Hematopoietic multipotent progenitor cell (in vitro differentiated cells): ENCODE measurements around the gene CCDC18. TPM values are rescaled to one million over a fixed set of nuclear protein-coding genes. Genes with fewer than 3 reads are reported as not detected.
"Not testable (repeated sequence)": the region's sequence is repeated elsewhere in the genome, so short reads cannot be mapped to it uniquely, and the experiment has no call there.

Experiments
- DNase-seq, 3 donors: peaks; one replicate each; pipeline ENCODE4 v3.0.0-alpha.2; 2011 to 2015; ENCODE audit warnings: low read depth in 2 of 3, low spot score in 2 of 3
- total RNA-seq: library from RNA; depleted of rRNA; stranded (reverse); fragments of >200 nt; gene quantifications from one replicate; pipeline ENCODE4 v1.2.3, GENCODE V29; 2012

The CCDC18 gene
- total RNA-seq, 1 donor: 4.0 TPM

DNA sequence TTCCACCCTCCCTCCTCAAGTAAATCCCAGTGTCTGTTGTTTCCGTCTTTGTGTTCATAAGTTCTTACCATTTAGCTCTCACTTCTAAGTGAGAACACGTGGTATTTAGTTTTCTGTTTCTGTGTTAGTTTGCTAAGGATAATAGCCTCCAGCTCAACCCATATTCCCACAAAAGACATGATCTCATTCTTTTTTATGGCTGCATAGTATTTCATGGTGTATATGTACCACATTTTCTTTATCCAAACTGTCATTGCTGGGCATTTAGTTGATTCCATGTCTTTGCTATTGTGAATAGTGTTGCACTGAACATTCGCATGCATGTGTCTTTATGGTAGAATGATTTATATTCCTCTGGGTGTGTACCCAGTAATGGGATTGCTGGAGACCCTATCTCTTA is 5.9 kb upstream of the CCDC18 start:
- DNase-seq: not testable (repeated sequence)

DNA sequence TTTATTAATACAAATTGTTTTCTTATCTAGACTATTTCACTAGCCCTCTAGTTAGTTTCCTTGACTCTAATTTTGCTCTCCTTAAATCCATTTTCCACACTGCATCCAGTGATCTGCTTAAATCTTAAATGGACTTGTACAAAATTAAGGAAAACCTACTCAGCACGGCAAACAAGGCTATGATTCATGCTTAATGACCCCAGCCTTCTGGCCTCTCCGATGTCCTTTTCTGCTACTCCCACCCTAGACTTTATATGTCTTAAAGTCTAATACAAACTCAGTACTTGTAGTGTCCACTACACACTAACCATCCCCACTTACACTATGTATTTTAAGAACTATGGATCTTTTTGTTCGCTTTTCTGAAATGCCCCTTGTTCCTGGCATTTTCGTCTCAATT is 2.5 kb upstream of the CCDC18 start:
- no peak for DNase-seq

DNA sequence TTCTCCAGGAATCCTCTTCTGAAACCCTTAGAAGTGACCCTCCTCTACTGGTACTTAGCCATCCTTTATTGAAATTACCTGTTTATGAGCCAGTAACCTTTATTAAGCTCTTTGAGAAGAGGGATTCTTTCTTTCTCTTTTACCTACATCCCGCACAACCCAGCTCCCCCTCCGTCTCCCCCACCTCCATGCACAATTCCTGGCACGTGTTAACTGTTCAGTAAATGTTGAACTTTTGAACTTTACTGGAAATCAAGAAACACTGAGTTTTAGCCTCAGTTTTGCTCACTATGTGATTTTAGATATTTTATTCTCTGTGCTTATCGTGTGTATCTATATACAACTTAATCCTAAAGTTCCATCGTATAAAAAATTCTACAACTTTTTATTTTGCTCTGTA is 2.1 kb upstream of the CCDC18 start:
- no peak for DNase-seq

DNA sequence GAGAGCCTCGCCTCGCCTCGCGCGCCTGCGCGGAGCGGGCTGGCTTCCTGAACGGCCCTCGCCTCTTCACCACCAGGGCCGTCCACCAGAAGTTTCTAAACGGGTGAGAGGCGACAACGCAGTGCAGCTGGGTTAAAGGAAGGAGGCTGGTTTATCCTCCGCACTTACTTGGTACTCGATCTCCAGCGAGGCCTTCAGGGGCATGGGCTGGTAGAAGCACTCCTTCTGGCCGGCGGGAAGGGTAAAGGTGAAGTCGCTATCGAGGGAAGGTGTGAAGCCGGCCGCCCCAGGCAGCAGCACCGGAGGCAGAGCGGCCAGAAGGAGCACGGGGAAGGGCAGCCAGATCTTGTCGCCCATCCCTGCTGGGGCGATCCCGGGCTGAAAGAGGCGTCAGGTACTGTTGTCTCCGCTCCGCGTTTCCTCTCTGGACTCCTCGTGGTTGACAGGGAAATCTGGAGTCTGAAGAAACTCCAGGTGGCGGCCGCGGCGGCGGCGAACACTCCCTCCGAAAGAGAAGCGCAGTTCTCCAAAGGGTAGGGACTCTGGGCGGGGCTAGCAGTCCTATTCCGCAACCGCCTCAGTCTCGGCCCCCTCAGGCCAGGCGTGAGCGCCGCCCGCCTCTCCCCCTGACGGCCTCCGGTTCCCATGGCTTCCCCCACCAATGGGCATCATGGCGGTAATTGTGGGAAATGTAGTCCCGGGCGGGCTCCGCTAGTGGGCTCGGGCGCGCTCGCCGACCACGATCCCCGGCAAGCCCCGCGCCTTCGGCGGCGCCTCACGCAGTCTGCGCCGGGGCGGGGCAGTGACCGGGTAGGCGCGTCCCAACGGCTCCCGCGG is 420 bp upstream of the CCDC18 start, which contains the start of gene TMED5:
Gene TMED5, minus strand, starts transcription at position 528 of the 837 bp plus-strand sequence. Its CDS starts 171 bp downstream, at position 357.
- DNase-seq: peak; percentile 89 to 99 (median 98)

DNA sequence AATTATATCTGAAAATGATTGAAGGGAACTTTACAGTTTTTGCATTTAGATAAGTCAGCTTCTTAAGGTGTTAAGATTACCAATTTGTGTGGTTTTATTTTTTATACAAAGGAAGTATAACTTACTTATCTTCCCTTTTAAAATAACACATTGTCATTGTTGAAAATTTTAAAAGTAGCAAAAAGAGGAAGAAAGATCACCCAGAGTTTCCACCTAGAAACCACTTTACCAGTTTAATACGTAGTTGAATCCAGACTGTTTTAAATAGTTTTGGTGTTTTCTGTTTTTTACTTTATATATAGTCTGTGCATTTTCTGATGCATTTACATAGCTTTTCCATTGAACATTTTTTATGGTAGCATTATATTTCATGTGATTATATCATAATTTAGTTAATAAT is 6.1 kb downstream of the CCDC18 start:
- DNase-seq: peak in 2 of 3 donors; percentile 58 to 90

DNA sequence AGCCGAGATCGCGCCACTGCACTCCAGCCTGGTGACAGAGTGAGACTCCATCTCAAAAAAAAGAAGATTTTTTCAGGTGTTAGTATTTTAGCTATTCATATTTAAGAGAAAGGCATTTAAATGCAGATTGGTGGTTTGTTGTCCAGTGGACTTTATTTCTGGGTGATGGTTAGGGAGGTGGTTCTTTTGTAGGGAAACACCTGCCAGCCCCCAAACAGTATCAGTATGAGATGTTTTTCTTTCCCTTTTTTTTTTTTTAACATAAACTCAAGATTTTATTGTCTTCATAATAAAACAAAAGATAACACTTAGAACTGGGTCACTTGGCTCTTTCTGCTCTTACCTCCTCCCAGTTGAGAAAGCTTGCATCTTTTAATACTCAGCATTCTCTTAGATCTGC is 9.9 kb downstream of the CCDC18 start:
- DNase-seq: no peak

DNA sequence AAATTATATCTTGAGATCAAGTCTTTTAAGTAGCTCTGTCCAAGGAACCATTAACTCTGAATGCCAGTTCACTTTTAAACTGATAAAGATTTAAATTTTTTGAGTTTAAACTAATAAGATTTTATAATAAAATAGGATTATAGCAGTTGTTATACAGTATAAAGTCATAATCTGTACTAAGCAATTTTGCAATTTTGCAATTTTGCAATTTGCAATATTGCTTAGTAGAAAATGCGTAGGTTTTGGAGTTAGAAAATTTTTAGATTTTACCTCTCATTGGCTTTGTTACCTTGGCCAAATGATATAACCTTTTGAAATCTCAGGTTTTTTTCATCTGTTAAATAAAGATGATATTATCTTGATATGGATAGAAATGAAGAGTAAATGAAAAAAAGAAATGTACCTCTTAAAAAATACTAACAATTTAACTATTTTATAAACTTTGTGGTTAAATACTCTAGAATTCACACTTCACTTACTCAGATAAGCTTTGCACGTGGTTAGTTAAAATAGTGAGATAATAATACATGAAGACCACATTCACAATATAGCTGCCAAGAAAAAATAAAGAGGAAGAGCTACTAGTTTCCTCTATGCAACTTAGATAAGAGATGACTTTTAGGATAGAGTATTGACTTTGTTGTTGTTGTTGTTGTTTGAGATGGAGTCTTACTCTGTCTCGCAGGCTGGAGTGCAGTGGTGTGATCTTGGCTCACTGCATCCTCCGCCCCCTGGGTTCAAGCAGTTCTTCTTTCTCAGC is 13.9 kb downstream of the CCDC18 start:
- DNase-seq: no peak

DNA sequence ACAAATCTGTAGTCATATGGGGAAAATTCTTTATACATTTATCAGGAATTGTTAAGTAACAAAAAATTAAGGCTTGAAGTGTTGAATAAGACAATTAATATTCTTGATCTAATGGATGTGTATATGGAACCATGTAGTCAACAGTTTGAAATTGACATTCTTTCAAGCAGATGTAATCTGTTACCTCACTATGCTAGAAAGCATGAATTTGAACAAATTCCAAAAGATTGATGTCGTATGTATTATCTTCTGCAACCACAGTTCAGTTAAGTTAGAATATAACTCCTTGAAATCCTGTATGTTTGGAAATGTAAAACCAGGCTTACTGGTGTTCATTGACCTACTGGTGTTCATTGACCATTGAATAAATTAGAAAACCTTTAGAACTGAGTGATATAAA is 16.1 kb downstream of the CCDC18 start:
- no peak for DNase-seq

DNA sequence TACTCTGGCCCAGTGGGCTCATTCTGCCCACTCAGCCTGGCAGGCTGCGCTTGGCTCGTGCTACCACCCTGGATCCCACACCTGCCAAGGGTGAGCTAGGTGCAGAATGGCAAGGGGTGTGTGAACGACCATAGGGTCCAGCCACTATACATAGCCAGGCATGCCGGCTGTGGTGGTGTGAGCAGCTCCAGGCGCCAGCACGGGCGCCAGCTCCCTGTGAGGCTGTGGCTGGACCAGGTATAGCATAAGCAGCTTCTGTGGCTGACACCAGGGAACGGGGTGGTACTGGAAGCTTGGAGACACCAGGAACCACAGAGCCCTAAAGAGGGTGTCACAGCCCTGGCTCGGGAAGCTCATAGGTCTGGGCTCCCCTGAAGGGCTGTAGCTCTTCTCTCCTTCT is 18.6 kb downstream of the CCDC18 start:
- no peak for DNase-seq

DNA sequence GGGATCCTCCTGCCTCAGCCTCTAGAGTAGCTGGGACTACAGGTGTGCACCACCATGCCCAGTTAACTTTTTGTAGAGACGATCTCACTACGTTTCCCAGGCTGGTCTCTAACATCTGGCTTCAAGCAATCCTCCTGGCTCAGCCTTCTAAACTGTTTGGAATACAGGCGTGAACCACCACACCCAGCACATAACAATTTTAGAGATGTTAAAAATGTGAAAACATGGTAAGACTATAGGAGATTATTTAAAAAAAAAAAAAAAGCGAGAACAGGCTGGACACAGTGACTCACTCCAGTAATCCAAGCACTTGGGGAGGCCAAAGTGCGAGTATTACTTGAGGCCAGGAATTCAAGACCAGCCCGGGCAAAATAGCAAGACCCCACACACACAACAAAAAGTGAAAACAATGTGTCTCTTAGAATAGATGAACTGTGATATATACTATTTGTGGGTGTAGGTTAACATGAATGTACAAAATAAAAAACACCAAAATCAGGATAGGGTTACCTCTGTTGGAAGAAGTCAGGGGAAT is 19.6 kb downstream of the CCDC18 start:
- no peak for DNase-seq

DNA sequence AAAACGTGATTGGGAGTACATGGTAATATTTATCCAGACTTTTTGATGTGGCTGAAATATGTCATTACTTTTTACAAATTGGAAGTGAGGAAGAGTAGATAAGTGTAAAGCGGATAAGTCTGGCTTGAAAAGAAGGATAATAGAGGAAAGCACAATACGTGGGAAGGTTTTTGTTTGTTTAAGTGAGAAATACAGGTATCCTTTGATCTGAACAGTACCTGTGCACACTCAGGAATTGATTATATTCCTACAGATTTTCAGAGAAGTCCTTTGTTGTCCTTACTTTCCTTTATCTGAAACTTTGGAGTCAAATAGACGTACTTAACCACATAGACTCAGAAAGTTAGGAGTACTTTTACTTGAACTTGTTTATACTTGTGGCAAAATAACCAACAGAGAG is 20.2 kb downstream of the CCDC18 start:
- DNase-seq: no peak

DNA sequence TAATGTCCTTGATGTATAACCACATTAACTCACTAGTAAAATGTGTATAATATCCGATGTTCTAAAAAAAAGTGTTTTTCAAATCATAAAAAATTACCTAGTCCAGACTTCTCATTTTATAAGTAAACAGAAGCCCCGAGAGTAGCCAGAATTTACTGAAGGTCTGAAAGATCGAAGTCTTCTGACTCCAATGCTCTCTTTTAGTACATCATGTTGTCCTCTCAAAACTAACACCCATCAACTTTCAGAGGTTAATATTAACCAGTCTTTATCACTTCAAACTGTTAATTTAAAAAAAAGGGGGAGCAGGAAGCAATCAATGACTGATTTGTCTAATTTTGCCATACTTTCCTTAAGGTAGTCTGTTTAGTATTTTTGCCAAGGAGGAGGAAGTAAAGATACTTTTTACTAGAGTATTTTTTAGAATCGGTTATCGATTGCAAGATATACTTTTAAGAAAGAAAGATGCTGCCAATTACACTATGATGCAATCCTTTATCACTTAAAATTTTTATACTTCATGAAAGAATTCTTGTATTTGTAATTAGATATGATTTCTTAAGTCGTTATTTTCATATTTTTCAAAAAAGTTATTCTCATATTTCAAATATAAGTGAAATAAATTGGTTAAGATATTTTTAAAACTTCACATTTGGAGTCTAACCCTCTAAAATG is 25.5 kb downstream of the CCDC18 start:
- no peak for DNase-seq

DNA sequence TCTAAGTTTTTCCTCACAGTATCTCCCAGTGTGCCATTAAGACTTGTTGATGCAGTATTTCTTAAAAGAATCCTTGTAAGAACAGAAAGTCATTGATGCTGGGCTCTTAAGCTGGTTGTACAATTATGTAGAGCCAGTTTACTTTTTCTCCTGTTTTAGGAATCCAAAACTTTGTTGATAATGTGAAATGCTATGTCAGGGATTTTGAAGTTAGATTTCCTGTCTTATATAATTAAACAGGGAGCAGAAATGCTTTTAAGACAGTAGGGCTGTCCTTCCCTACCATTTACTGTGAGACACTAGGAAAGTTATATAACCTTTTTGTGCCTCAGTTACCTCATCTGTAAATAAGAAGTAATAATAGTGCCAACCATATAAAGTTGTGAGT is 26.0 kb downstream of the CCDC18 start:
- no peak for DNase-seq

DNA sequence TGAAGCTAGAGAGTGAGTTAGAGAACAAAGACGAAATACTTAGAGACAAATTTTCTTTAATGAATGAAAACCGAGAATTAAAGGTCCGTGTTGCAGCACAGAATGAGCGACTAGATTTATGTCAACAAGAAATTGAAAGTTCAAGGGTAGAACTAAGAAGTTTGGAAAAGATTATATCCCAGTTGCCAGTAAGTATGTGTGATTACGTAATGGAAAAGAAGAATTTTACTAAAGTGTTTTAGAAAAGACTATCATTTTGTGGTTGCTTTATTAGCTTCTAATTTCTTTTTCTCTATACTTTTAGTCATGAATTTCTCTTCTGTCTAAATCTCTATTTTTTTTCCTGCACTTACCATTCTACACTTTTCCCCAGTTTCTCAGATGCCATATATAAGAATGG is 26.7 kb downstream of the CCDC18 start:
- no peak for DNase-seq

DNA sequence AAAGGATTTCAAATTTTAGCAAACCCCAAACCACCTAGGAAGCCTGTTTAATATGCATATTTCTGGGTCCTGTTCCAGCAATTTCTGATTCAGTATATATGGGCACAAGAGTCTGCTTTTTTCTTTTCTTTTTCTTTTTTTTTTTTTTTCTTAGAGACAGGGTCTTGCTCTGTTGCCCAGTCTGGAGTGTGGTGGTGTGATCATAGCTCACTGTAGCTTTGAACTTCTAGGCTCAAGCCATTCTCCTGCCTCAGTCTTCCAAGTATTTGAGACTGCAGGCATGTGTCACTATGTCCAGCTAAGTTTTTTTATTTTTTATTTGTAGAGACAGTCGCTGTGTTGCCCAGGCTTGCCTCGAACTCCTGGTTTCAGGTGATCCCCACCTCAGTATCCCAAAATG is 34.8 kb downstream of the CCDC18 start:
- no peak for DNase-seq

DNA sequence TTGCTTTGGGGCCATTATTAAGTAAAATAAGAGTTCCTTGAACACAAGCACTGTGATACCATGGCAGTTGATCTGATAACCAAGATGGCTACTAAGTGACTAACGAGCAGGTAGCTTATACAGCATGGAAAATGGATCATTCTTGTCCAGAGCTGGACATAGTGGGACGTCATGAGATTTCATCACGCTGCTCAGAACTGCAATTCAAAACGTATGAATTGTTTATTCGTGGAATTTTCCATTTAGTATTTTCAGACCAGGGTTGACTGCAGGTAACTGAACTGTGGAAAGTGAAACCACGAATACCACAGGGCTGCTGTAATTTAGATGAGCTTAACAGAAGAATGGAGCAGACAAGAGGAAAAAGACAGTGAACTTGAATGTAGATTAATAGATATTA is 38.9 kb downstream of the CCDC18 start:
- DNase-seq: peak in 2 of 3 donors; percentile 4 to 14

DNA sequence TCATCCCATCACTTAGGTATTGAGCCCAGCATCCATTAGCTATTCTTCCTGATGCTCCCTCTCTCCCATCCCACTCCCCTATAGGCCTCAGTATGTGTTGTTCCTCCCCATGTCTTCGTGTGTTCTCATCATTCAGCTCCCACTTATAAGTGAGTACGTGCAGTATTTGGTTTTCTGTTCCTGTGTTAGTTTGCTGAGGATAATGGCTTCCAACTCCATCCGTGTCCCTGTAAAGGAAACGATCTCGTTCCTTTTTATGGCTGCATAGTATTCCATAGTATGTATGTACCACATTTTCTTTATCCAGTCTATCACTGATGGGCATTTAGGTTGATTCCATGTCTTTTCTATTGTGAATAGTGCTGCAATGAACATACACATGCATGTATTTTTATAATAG is 40.2 kb downstream of the CCDC18 start:
- not testable (repeated sequence) for DNase-seq

DNA sequence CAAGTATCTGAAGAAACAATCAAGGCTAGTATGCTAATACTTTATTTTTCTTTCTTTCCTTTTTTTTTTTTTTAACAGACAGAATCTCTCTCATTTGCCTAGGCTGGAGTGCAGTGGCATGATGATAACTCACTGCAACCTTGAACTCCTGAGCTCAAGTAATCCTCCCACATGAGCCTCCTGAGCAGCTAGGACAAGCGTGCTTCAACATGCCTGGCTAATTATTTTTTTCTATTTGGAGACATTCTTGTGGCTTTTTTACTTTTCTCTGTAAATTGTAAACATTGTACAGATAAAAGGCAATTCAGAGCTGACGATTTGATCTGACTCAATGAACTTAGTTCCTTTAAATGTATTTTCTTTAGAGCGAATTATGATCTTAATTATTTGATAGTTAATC is 41.4 kb downstream of the CCDC18 start:
- DNase-seq: no peak

DNA sequence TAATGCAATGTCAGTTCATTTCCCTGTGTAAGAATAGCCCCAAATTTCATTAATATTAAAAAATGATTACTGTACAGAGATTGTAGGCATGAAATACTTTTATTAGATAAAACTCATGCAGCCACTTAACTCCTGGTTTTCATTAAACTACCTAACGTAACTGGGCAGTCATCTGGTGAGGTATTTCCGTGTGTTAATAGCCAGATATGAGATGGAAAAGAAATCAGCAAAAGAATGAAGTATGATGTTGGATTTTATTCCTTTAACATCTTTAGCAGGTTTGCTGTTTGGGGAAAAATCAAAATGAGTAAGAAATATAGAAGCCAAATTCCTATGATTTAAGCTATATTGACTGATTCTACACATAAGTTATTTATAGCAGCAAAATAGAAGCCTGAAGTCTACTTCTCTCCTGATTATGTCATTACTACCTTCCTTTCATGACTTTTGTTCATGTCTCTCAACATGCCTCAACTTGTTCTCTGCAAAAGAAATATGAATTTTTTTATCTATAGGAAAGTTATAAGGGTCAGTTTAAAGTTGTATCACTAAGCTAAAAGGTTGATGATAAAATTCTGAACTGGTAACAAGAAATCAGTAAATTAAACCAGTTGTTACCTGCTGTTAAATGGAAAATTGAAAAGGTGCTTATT is 42.6 kb downstream of the CCDC18 start:
- no peak for DNase-seq

DNA sequence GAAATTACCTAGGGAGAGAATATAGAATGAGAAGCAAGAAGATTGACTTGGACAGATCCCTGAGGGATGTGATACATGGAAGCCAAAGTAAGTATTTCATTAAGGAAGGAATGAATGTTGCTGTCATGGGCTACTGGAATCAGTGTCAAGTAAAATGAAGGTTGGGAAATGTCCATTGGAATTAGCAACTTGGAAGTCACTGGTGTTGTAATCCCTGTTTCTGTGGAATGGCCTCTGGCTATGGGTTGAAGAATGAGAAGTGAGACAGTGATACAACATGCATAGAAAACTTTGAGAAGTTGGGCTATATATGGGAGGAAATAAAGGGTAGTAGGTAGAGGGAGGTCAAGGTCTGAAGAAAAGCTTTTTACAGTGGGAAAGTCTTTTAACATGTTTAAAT is 54.7 kb downstream of the CCDC18 start:
- no peak for DNase-seq

DNA sequence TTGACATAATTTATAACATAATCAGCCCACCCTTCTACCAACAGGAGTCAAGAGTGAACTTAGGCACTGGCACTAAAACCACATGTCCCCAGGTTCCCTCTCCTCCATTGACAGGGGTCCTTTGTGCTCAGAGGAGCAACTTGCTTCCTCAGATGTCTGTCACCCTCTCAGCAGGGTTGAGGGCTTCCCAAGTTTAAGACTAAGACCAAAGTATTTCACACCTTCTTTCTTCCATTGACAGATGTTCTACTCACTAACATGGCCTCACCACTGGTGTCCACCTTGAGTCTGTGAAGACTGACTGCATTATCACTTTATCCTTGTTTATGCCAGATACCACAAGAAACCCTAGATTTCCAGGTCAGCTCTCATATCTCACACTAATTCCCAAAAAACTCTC is 56.5 kb downstream of the CCDC18 start:
- no peak for DNase-seq
